ENCODE results near the gene PGBD1. TPM values are rescaled to one million over a fixed set of nuclear protein-coding genes. Genes with fewer than 3 reads are reported as not detected.

Gene PGBD1
- total and polyA plus RNA-seq, 10 of the 15 experiments (the other 5 are each of a cell fraction or from before 2014, with no cell fraction given), result 1.9 to 4.9 (median 3.8) TPM

GRCh38 chr6:28349892-28350737 is 68.7 kb downstream of the PGBD1 start, which contains the start of gene ZKSCAN3 (continued):
- no peak for TF ChIP-seq EZH2 (IDR thresholded peaks at IDR 0.05; ENCODE audit: borderline replicate concordance, control insufficient read depth, low read depth, low read length)
- TF ChIP-seq MEF2A (IDR thresholded peaks at IDR 0.05; ENCODE audit: insufficient read depth, low read depth, low read length), result 0 out of 2 replicates have a peak, but pooled peaks have one; percentile 26
- TF ChIP-seq SMAD5 (IDR thresholded peaks at IDR 0.05; ENCODE audit: low read depth), result peak; percentile 72; the same call in 1 of the 2 replicates
- TF ChIP-seq ZBED1 (IDR thresholded peaks at IDR 0.05; ENCODE audit: borderline replicate concordance), result 0 out of 2 replicates have a peak, but pooled peaks have one; percentile 54
- 0 out of 2 replicates have a peak, but pooled peaks have one; percentile 29 for TF ChIP-seq NR2F1 (conservative IDR thresholded peaks at IDR 0.05)
- no peak for TF ChIP-seq ZBTB11 (CRISPR knock-in tag; IDR thresholded peaks at IDR 0.05)
- TF ChIP-seq ZSCAN29 (IDR thresholded peaks at IDR 0.05), result no peak
- peak in 1 of 2 experiments; percentile 41; a peak in 1 of 4 replicates for TF ChIP-seq IKZF2 (IDR thresholded peaks at IDR 0.05)
- 0 out of 2 replicates have a peak, but pooled peaks have one; percentile 47 for TF ChIP-seq ESRRA (IDR thresholded peaks at IDR 0.05; ENCODE audit: low read length)
- peak; percentile 39 to 51; a peak in 2 of 4 replicates for TF ChIP-seq BHLHE40 (IDR thresholded peaks at IDR 0.05; ENCODE audit: borderline replicate concordance in 1 of 2, low read depth in 2 of 2, low read length in 1 of 2)
- TF ChIP-seq KAT2A (conservative IDR thresholded peaks at IDR 0.05; ENCODE audit: control insufficient read depth, low read depth, low read length), result no peak
- no peak for TF ChIP-seq TCF12 (IDR thresholded peaks at IDR 0.05; ENCODE audit: low read depth, low read length)
- no peak for TF ChIP-seq SUPT20H (IDR thresholded peaks at IDR 0.05; ENCODE audit: borderline replicate concordance, control insufficient read depth, low read depth, low read length)
- no peak; the same call in 2 of the 3 replicates for TF ChIP-seq POU2F2 (IDR thresholded peaks at IDR 0.05; ENCODE audit: borderline replicate concordance, low read depth, low read length)
- no peak for TF ChIP-seq MYC (IDR thresholded peaks at IDR 0.05; ENCODE audit: insufficient read depth, insufficient read length, insufficient replicate concordance, low read length, severe bottlenecking)
- TF ChIP-seq REST (IDR thresholded peaks at IDR 0.05; ENCODE audit: low read depth, low read length), result no peak
- no peak for TF ChIP-seq FOS (IDR thresholded peaks at IDR 0.05; ENCODE audit: borderline replicate concordance, extremely low read depth, insufficient read length)
- peak; percentile 46; the same call in 1 of the 2 replicates for TF ChIP-seq NFIC (IDR thresholded peaks at IDR 0.05; ENCODE audit: low read depth, low read length)
